WTC11 (cell line): ENCODE data around the gene METTL13. TPM values are rescaled to one million over a fixed set of nuclear protein-coding genes. Genes with fewer than 3 reads are reported as not detected.

Experiments used
- ATAC-seq: fragments of 200-7000 bp; cut with Tn5 transposase; 2 replicates; pipeline ENCODE4 v1.10.0; 2021; ENCODE audit warnings: mild to moderate bottlenecking, moderate library complexity
- CTCF ChIA-PET: fragments of 300-600 bp; sonication (Branson Sonifier 250); formaldehyde crosslinking; loops from one replicate; lab custom pipeline; 2021; ENCODE audit warnings: antibody characterized with exemption; lab: Charles Lee
- POLR2A ChIA-PET: fragments of 350-600 bp; sonication (Branson Sonifier 250); formaldehyde crosslinking; loops from one replicate; lab custom pipeline; 2021; ENCODE audit warnings: antibody characterized with exemption; lab: Charles Lee
- DNase-seq: peaks from one replicate; pipeline ENCODE4 v3.0.0; 2021; ENCODE audit warnings: low spot score
- H3K27ac Mint-ChIP-seq: 2 replicates; pipeline ENCODE4 v1.8.0; 2021; ENCODE audit warnings: mixed read lengths
- H3K27me3 Mint-ChIP-seq: 2 replicates; pipeline ENCODE4 v1.8.0; 2021; ENCODE audit warnings: low read depth, mild to moderate bottlenecking, moderate library complexity, mixed read lengths
- H3K36me3 Mint-ChIP-seq: 2 replicates; pipeline ENCODE4 v1.8.0; 2021; ENCODE audit warnings: mixed read lengths
- H3K4me1 Mint-ChIP-seq: 2 replicates; pipeline ENCODE4 v1.8.0; 2022; ENCODE audit warnings: mixed read lengths
- H3K4me3 Mint-ChIP-seq: 2 replicates; pipeline ENCODE4 v1.8.0; 2021; ENCODE audit warnings: mild to moderate bottlenecking, moderate library complexity, mixed read lengths
- H3K9me3 Mint-ChIP-seq: 2 replicates; pipeline ENCODE4 v1.8.0; 2021; ENCODE audit warnings: mixed read lengths
- AR ChIP-seq: fragments of 250-450 bp; sonication (Bioruptor Pico); IDR thresholded peaks from 2 replicates; pipeline ENCODE4 v1.9.0; 2021; ENCODE audit warnings: mild to moderate bottlenecking
- CREB1 ChIP-seq: sonication (generic); formaldehyde crosslinking; IDR thresholded peaks from 2 replicates; pipeline ENCODE4 v1.8.0; 2023; ENCODE audit warnings: mild to moderate bottlenecking, missing genetic modification reagents
- ESRRA ChIP-seq: sonication (generic); formaldehyde crosslinking; IDR thresholded peaks from 2 replicates; pipeline ENCODE4 v1.8.1; 2022; ENCODE audit warnings: mild to moderate bottlenecking, missing genetic modification reagents, borderline replicate concordance
- ETV6 ChIP-seq: sonication (generic); formaldehyde crosslinking; IDR thresholded peaks from 2 replicates; pipeline ENCODE4 v1.8.1; 2022; ENCODE audit warnings: mild to moderate bottlenecking, missing genetic modification reagents
- FOXK1 ChIP-seq: sonication (generic); formaldehyde crosslinking; IDR thresholded peaks from 2 replicates; pipeline ENCODE4 v1.8.0; 2022; ENCODE audit warnings: mild to moderate bottlenecking, moderate library complexity, missing genetic modification reagents
- FOXP4 ChIP-seq: sonication (generic); formaldehyde crosslinking; IDR thresholded peaks from 2 replicates; pipeline ENCODE4 v1.8.0; 2022; ENCODE audit warnings: mild to moderate bottlenecking, missing genetic modification reagents
- GTF2I ChIP-seq: fragments of 250-450 bp; sonication (Bioruptor Pico); conservative IDR thresholded peaks from 2 replicates; pipeline ENCODE4 v1.4.0; 2021; ENCODE audit warnings: mild to moderate bottlenecking
- HMGA2 ChIP-seq: fragments of 250-450 bp; sonication (Bioruptor Pico); IDR thresholded peaks from 2 replicates; pipeline ENCODE4 v1.4.0; 2021; ENCODE audit warnings: mild to moderate bottlenecking, moderate library complexity
- HMGXB4 ChIP-seq: sonication (generic); formaldehyde crosslinking; IDR thresholded peaks from 2 replicates; pipeline ENCODE4 v1.8.1; 2023; ENCODE audit warnings: mild to moderate bottlenecking, moderate library complexity, missing genetic modification reagents
- NR1H2 ChIP-seq: sonication (generic); formaldehyde crosslinking; IDR thresholded peaks from 2 replicates; pipeline ENCODE4 v1.9.0; 2021; ENCODE audit warnings: mild to moderate bottlenecking, moderate library complexity, missing genetic modification reagents
- NR3C1 ChIP-seq: sonication (generic); formaldehyde crosslinking; conservative IDR thresholded peaks from 2 replicates; pipeline ENCODE4 v1.8.1; 2023; ENCODE audit warnings: low read depth, mild to moderate bottlenecking, missing genetic modification reagents
- SMAD4 ChIP-seq: sonication (generic); formaldehyde crosslinking; IDR thresholded peaks from 2 replicates; pipeline ENCODE4 v1.8.0; 2022; ENCODE audit warnings: mild to moderate bottlenecking, missing genetic modification reagents
- SP1 ChIP-seq: sonication (generic); formaldehyde crosslinking; conservative IDR thresholded peaks from 2 replicates; pipeline ENCODE4 v1.8.1; 2022; ENCODE audit warnings: missing genetic modification reagents
- ZNF396 ChIP-seq: fragments of 250-450 bp; sonication (Bioruptor Pico); IDR thresholded peaks from 2 replicates; pipeline ENCODE4 v1.8.0; 2021; ENCODE audit warnings: mild to moderate bottlenecking, moderate library complexity, borderline replicate concordance
- ZNF512 ChIP-seq: sonication (generic); formaldehyde crosslinking; IDR thresholded peaks from 2 replicates; pipeline ENCODE4 v1.8.1; 2022; ENCODE audit warnings: missing genetic modification reagents, borderline replicate concordance
- total RNA-seq: library from RNA; stranded (reverse); gene quantifications from 3 replicates; pipeline ENCODE4 v1.2.3, GENCODE V29; 2021
- TF ChIP-seq, protein P1 (sequence below): sonication (generic); formaldehyde crosslinking; IDR thresholded peaks from 2 replicates; pipeline ENCODE4 v1.8.0; 2022; ENCODE audit warnings: mild to moderate bottlenecking, missing genetic modification reagents
- TF ChIP-seq, protein P2 (sequence below): sonication (generic); formaldehyde crosslinking; IDR thresholded peaks from 2 replicates; pipeline ENCODE4 v1.8.0; 2023; ENCODE audit warnings: mild to moderate bottlenecking, missing genetic modification reagents

Gene METTL13
- total RNA-seq, 1 experiment from 2014 or later, result 46.5 TPM

DNA sequence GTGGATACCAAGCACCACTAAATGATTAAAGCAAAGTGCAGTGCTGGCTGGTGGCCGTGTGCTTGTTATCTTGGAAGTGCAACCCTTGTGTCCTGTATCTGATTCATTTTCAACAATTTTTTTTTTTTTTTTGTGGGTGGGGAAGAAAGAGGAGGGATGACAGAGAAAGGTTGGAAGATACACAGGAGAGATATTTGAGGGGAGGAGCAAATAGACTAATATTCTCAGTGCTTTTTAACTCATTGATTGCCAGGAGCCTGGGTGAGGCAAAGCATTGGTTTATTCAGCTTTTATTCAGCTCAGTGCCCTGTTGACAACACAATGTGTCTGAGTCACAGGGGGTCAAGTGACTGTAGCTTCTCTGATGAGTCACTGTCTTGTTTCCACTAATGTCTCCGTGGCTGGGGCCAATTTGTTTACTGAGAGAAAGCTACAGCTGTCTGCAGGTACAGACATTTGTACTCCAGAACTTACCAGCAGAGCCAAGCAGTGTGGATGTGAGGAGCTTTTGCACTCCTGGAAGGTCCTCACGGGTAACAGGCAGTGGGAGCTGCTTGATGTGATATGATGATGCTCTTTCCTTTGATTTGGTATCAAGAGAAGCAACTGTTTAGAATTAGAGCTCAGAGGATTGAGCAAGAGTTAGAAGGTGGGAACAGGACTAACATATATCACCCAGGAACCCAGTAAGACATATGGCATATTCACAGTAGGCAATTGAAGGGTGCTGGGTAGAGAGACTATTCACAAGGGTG, 36.2 kb downstream of the METTL13 start (continued):
- TF ChIP-seq, protein P1, sequence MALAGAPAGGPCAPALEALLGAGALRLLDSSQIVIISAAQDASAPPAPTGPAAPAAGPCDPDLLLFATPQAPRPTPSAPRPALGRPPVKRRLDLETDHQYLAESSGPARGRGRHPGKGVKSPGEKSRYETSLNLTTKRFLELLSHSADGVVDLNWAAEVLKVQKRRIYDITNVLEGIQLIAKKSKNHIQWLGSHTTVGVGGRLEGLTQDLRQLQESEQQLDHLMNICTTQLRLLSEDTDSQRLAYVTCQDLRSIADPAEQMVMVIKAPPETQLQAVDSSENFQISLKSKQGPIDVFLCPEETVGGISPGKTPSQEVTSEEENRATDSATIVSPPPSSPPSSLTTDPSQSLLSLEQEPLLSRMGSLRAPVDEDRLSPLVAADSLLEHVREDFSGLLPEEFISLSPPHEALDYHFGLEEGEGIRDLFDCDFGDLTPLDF, result no peak
- TF ChIP-seq HMGXB4 (CRISPR knock-in tag), result no peak
- no peak for TF ChIP-seq SP1 (CRISPR knock-in tag)
- TF ChIP-seq, protein P2, sequence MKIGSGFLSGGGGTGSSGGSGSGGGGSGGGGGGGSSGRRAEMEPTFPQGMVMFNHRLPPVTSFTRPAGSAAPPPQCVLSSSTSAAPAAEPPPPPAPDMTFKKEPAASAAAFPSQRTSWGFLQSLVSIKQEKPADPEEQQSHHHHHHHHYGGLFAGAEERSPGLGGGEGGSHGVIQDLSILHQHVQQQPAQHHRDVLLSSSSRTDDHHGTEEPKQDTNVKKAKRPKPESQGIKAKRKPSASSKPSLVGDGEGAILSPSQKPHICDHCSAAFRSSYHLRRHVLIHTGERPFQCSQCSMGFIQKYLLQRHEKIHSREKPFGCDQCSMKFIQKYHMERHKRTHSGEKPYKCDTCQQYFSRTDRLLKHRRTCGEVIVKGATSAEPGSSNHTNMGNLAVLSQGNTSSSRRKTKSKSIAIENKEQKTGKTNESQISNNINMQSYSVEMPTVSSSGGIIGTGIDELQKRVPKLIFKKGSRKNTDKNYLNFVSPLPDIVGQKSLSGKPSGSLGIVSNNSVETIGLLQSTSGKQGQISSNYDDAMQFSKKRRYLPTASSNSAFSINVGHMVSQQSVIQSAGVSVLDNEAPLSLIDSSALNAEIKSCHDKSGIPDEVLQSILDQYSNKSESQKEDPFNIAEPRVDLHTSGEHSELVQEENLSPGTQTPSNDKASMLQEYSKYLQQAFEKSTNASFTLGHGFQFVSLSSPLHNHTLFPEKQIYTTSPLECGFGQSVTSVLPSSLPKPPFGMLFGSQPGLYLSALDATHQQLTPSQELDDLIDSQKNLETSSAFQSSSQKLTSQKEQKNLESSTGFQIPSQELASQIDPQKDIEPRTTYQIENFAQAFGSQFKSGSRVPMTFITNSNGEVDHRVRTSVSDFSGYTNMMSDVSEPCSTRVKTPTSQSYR (CRISPR knock-in tag), result no peak
- no peak for TF ChIP-seq SMAD4 (CRISPR knock-in tag)
- TF ChIP-seq FOXK1 (CRISPR knock-in tag), result no peak
- TF ChIP-seq GTF2I (CRISPR knock-in tag), result no peak
- TF ChIP-seq ZNF396 (CRISPR knock-in tag), result no peak

- POLR2A ChIA-PET, result no interaction called here
These were observed 38.5 kb downstream of the METTL13 start for GRCh38 chr1:171819946-171820345.

DNA sequence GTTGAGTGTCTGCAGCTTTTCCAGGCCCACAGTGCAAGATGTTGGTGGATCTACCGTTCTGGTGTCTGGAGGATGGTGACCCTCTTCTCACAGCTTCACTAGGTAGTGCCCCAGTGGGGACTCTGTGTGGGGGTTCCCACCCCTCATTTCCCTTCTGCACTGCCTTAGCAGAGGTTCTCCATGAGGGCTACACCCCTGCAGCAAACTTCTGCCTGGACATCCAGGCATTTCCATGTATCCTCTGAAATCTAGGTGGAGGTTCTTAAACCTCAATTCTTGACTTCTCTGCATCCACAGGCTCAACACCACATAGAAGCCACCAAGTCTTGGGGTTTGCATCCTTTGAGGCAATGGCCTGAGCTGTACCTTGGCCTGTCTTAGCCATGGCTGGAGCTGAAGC, 45.5 kb downstream of the METTL13 start:
- ChIA-PET POLR2A (no interaction called here), CTCF (no interaction called here)
- Mint-ChIP-seq H3K27me3 (no peaks in the 10 kb centered on the region), H3K27ac (no peak overlapping the region), H3K4me3 (no peak overlapping the region), H3K4me1 (no peaks in the 10 kb centered on the region), H3K36me3 (peaks cover 35% of the 10 kb centered on the region), H3K9me3 (peaks cover 46% of the 10 kb centered on the region)
- ATAC-seq (no peak), DNase-seq (no peak)
- TF ChIP-seq HMGXB4 (CRISPR knock-in tag), result no peak
- no peak for TF ChIP-seq AR (CRISPR knock-in tag)
- TF ChIP-seq FOXP4, result no peak
- no peak for TF ChIP-seq FOXK1 (CRISPR knock-in tag)
- no peak for TF ChIP-seq NR1H2 (CRISPR knock-in tag)
- no peak for TF ChIP-seq ETV6
- no peak for TF ChIP-seq NR3C1 (CRISPR knock-in tag)
- no peak for TF ChIP-seq ESRRA (CRISPR knock-in tag)
- TF ChIP-seq HMGA2 (CRISPR knock-in tag), result no peak

More at GRCh38 chr1:171819946-171820345, 38.5 kb downstream of the METTL13 start:
- Mint-ChIP-seq H3K4me1 (peaks cover 25% of the 10 kb centered on the region), H3K27me3 (no peaks in the 10 kb centered on the region), H3K36me3 (peaks cover 3% of the 10 kb centered on the region; the same call in 1 of the 2 replicates), H3K27ac (no peak overlapping the region), H3K4me3 (no peak overlapping the region), H3K9me3 (peaks cover 6% of the 10 kb centered on the region)
- TF ChIP-seq NR1H2 (CRISPR knock-in tag) (no peak), ZNF512 (CRISPR knock-in tag) (no peak), CREB1 (CRISPR knock-in tag) (no peak)
- ATAC-seq (no peak), DNase-seq (no peak)
- CTCF ChIA-PET, result no interaction called here
